Keratinocyte (primary cell): ENCODE data around the gene FLYWCH2. TPM values are rescaled to one million over a fixed set of nuclear protein-coding genes. Genes with fewer than 3 reads are reported as not detected.
A peak's percentile ranks its signal among the peaks of the same experiment; 100 is the strongest.

Experiments used
- DNase-seq: peaks from one replicate; pipeline ENCODE4 v3.0.0-alpha.2; 2011; ENCODE audit warnings: low read depth, missing footprints, low spot score
- FAIRE-seq: peaks from 2 replicates; lab custom pipeline; 2011; peaks lifted over from hg19 to GRCh38; lab: Jason Lieb, UNC
- H2AFZ ChIP-seq: 2 replicates; pipeline ENCODE4 v1.6.0; 2012; ENCODE audit warnings: low read length, control low read depth, inconsistent platforms; ENCODE audit not compliant: control insufficient read depth
- H3K27ac ChIP-seq: 2 replicates; pipeline ENCODE4 v1.5.1; 2011; ENCODE audit warnings: low read length; ENCODE audit not compliant: control insufficient read depth, insufficient read depth
- H3K27me3 ChIP-seq: 3 replicates; pipeline ENCODE4 v1.6.0; 2011; ENCODE audit warnings: low read length; ENCODE audit not compliant: control insufficient read depth, insufficient read depth; ENCODE audit errors: extremely low read depth
- H3K36me3 ChIP-seq, 2 experiments: 2 replicates in 1 of 2; 3 replicates in 1 of 2; pipeline ENCODE4 v1.5.1; 2011; ENCODE audit warnings: low read length in 2 of 2, mild to moderate bottlenecking in 1 of 2; ENCODE audit not compliant: control insufficient read depth in 2 of 2, insufficient read depth in 2 of 2; ENCODE audit errors: extremely low read depth in 1 of 2
- H3K4me1 ChIP-seq: 3 replicates; pipeline ENCODE4 v1.5.1; 2011; ENCODE audit warnings: low read length; ENCODE audit not compliant: control insufficient read depth, insufficient read depth; ENCODE audit errors: extremely low read depth
- H3K4me2 ChIP-seq: 3 replicates; pipeline ENCODE4 v1.6.0; 2011; ENCODE audit warnings: low read depth, low read length; ENCODE audit not compliant: control insufficient read depth, insufficient read depth; ENCODE audit errors: extremely low read depth
- H3K4me3 ChIP-seq, 3 experiments: fragments of 200-600 bp in 1 of 3; sonication (generic) in 1 of 3; 2 replicates in 2 of 3; 3 replicates in 1 of 3; pipeline ENCODE4 v1.5.1; 2011 to 2016; ENCODE audit warnings: low read length in 3 of 3, mild to moderate bottlenecking in 3 of 3, control low read depth in 2 of 3, inconsistent platforms in 1 of 3, low read depth in 1 of 3, mixed read lengths in 1 of 3, mixed run types in 1 of 3, moderate library complexity in 1 of 3; ENCODE audit not compliant: control insufficient read depth in 2 of 3, insufficient read depth in 2 of 3; ENCODE audit errors: extremely low read depth in 1 of 3
- H3K79me2 ChIP-seq: 2 replicates; pipeline ENCODE4 v1.6.0; 2012; ENCODE audit warnings: low read length; ENCODE audit not compliant: control insufficient read depth, insufficient read depth
- H3K9ac ChIP-seq: 3 replicates; pipeline ENCODE4 v1.6.0; 2011; ENCODE audit warnings: low read length; ENCODE audit not compliant: control insufficient read depth, insufficient read depth; ENCODE audit errors: extremely low read depth
- H3K9me1 ChIP-seq: 3 replicates; pipeline ENCODE4 v1.6.0; 2011; ENCODE audit warnings: low read length; ENCODE audit not compliant: control insufficient read depth, insufficient read depth; ENCODE audit errors: extremely low read depth
- H3K9me3 ChIP-seq: 2 replicates; pipeline ENCODE4 v1.5.1; 2012; ENCODE audit warnings: low read depth, low read length; ENCODE audit not compliant: control insufficient read depth
- H4K20me1 ChIP-seq: 3 replicates; pipeline ENCODE4 v1.6.0; 2011; ENCODE audit warnings: low read length; ENCODE audit not compliant: control insufficient read depth, insufficient read depth; ENCODE audit errors: extremely low read depth
- CTCF ChIP-seq, 3 experiments: IDR thresholded peaks in 1 of 3; conservative IDR thresholded peaks in 1 of 3; optimal IDR thresholded peaks in 1 of 3; 2 replicates in 2 of 3; 3 replicates in 1 of 3; pipeline versions ENCODE3 to v1.5.1; 2011; ENCODE audit warnings: low read length in 3 of 3, mild to moderate bottlenecking in 3 of 3, moderate library complexity in 2 of 3, control low read depth in 1 of 3, inconsistent platforms in 1 of 3; ENCODE audit not compliant: insufficient read depth in 2 of 3; ENCODE audit errors: extremely low read depth in 1 of 3
- EZH2 ChIP-seq: IDR thresholded peaks from one replicate; pipeline ENCODE4 v1.6.1; 2012; ENCODE audit warnings: inconsistent platforms, mild to moderate bottlenecking, low read length, moderate library complexity
- dilution Hi-C: fragments of 300-500 bp; cut with MboI; formaldehyde crosslinking; loops from one replicate; pipeline ENCODE4 v1.7.0; 2020; ENCODE audit warnings: low sequenced_read_pairs; ENCODE audit not compliant: extremely low pct_ligation_motif_present
- polyA plus RNA-seq, 5 experiments: library from polyadenylated mRNA; depleted of rRNA in 3 of 5; stranded (reverse) in 3 of 5; stranded (forward) in 1 of 5; unstranded in 1 of 5; fragments of >200 nt; gene quantifications; 1 replicate in 1 of 5; 2 replicates in 3 of 5; 3 replicates in 1 of 5; pipeline versions ENCODE4 v1.2.1 to v1.2.3, GENCODE V29; 2011 to 2012; ENCODE audit warnings: missing spikeins in 2 of 5, low read depth in 1 of 5, low replicate concordance in 1 of 5

The FLYWCH2 gene
- polyA plus RNA-seq, 1 donor (not counting 4 experiments of a cell fraction or from before 2014, with no cell fraction given): 10.1 TPM

- Histone ChIP-seq H3K36me3 (peaks cover 0 to 3% of the 10 kb centered on the region in 2 experiments), H3K9me3 (no peaks in the 10 kb centered on the region), H3K27ac (no peak overlapping the region), H3K27me3 (no peaks in the 10 kb centered on the region), H2AFZ (no peak overlapping the region), H3K4me1 (peaks cover 17% of the 10 kb centered on the region), H3K4me3 (no peak overlapping the region), H3K9ac (no peak overlapping the region), H3K4me2 (no peak overlapping the region), H3K79me2 (no peaks in the 10 kb centered on the region), H3K9me1 (no peaks in the 10 kb centered on the region), H4K20me1 (no peaks in the 10 kb centered on the region)
- TF ChIP-seq CTCF (optimal IDR thresholded peaks at IDR 0.05 in 1 of 3, IDR thresholded peaks at IDR 0.05 in 1 of 3, conservative IDR thresholded peaks at IDR 0.05 in 1 of 3; ENCODE audit: extremely low read depth in 1 of 3, insufficient read depth in 2 of 3, low read length in 3 of 3): no peak
- no peak for TF ChIP-seq EZH2
- dilution Hi-C loops: no loop called here
- FAIRE-seq (no peak), DNase-seq (no peak)
These were observed 27.5 kb upstream of the FLYWCH2 start for GRCh38 chr16:2855536-2855935.

GRCh38 chr16:2856061-2856670 is 26.8 kb upstream of the FLYWCH2 start:
- no peak overlapping the region for H3K4me3 ChIP-seq
- TF ChIP-seq EZH2 (no peak), CTCF (optimal IDR thresholded peaks at IDR 0.05 in 1 of 3, IDR thresholded peaks at IDR 0.05 in 1 of 3, conservative IDR thresholded peaks at IDR 0.05 in 1 of 3; ENCODE audit: extremely low read depth in 1 of 3, insufficient read depth in 2 of 3, low read length in 3 of 3) (no peak)

More at GRCh38 chr16:2856061-2856670, 26.8 kb upstream of the FLYWCH2 start:
- FAIRE-seq (peak; percentile 48), DNase-seq (no peak)
- H4K20me1 ChIP-seq: no peaks in the 10 kb centered on the region
- no peaks in the 10 kb centered on the region for H3K9me3 ChIP-seq
- no peak overlapping the region for H3K27ac ChIP-seq
- H3K9me1 ChIP-seq: no peaks in the 10 kb centered on the region
- H3K79me2 ChIP-seq: no peaks in the 10 kb centered on the region
- no peak overlapping the region for H3K9ac ChIP-seq
- no peak overlapping the region for H2AFZ ChIP-seq
- H3K36me3 ChIP-seq: peaks cover 0 to 3% of the 10 kb centered on the region in 2 experiments
- no peaks in the 10 kb centered on the region for H3K27me3 ChIP-seq
- no peak overlapping the region for H3K4me2 ChIP-seq
- dilution Hi-C loops: no loop called here
- peaks cover 20% of the 10 kb centered on the region for H3K4me1 ChIP-seq
